HCT116 (cell line): ENCODE data around the gene RPL38.

Source experiments
- ATF3 ChIP-seq: IDR thresholded peaks from 2 replicates; pipeline ENCODE4 v1.6.1; 2012
- CTCF ChIP-seq, 3 experiments: fragments of 200-600 bp in 1 of 3; sonication (generic) in 1 of 3; IDR thresholded peaks in 2 of 3; conservative IDR thresholded peaks in 1 of 3; 2 replicates each; pipeline ENCODE4 v1.5.1; 2012 to 2017; ENCODE audit warnings: low read depth in 2 of 3, low read length in 2 of 3, antibody characterized with exemption in 1 of 3, borderline replicate concordance in 1 of 3, control low read depth in 1 of 3, mild to moderate bottlenecking in 1 of 3, mixed read lengths in 1 of 3, mixed run types in 1 of 3, moderate library complexity in 1 of 3; ENCODE audit not compliant: insufficient read depth in 1 of 3
- EGR1 ChIP-seq: IDR thresholded peaks from 2 replicates; pipeline ENCODE4 v1.6.1; 2012; ENCODE audit warnings: low read depth
- ELF1 ChIP-seq: IDR thresholded peaks from 2 replicates; pipeline ENCODE4 v1.6.1; 2012; ENCODE audit warnings: low read depth, borderline replicate concordance
- EZH2 ChIP-seq: fragments of 200-600 bp; sonication (generic); IDR thresholded peaks from 2 replicates; pipeline ENCODE4 v1.6.1; 2017; ENCODE audit warnings: antibody characterized with exemption, mixed run types
- EZH2phosphoT487 ChIP-seq: fragments of 200-600 bp; IDR thresholded peaks from 2 replicates; pipeline ENCODE4 v1.6.1; 2018; ENCODE audit warnings: antibody characterized with exemption, borderline replicate concordance
- MAX ChIP-seq: IDR thresholded peaks from 2 replicates; pipeline ENCODE4 v1.6.1; 2012
- POLR2A ChIP-seq: IDR thresholded peaks from 2 replicates; pipeline ENCODE4 v1.7.0; 2011; ENCODE audit warnings: borderline replicate concordance; ENCODE audit not compliant: insufficient read depth, insufficient read length; ENCODE audit errors: extremely low read depth
- POLR2AphosphoS5 ChIP-seq: IDR thresholded peaks from 2 replicates; pipeline ENCODE4 v1.6.1; 2011; ENCODE audit warnings: mild to moderate bottlenecking, low read depth, low read length, moderate library complexity
- RAD21 ChIP-seq: IDR thresholded peaks from 2 replicates; pipeline ENCODE4 v1.6.1; 2012; ENCODE audit warnings: low read depth, mild to moderate bottlenecking
- SP1 ChIP-seq: IDR thresholded peaks from 2 replicates; pipeline ENCODE4 v1.6.1; 2012; ENCODE audit warnings: low read depth
- TCF7L2 ChIP-seq: IDR thresholded peaks from 2 replicates; pipeline ENCODE4 v1.7.0; 2011; ENCODE audit warnings: borderline replicate concordance, inconsistent platforms; ENCODE audit not compliant: insufficient read depth, insufficient read length; ENCODE audit errors: extremely low read depth

GRCh38 chr17:74210191-74211140 lies 7.0 kb downstream of the RPL38 start:
- peak; percentile 83 to 100 (median 100) for TF ChIP-seq CTCF (IDR thresholded peaks at IDR 0.05 in 2 of 3, conservative IDR thresholded peaks at IDR 0.05 in 1 of 3; ENCODE audit: borderline replicate concordance in 1 of 3, insufficient read depth in 1 of 3, low read depth in 2 of 3, low read length in 2 of 3)
- no peak for TF ChIP-seq EZH2phosphoT487
- no peak for TF ChIP-seq POLR2A
- TF ChIP-seq SP1: no peak
- no peak; the same call in 1 of the 2 replicates for TF ChIP-seq RAD21
- TF ChIP-seq ELF1: no peak
- no peak for TF ChIP-seq EZH2
- peak; percentile 84 for TF ChIP-seq POLR2AphosphoS5
- TF ChIP-seq TCF7L2: no peak
- TF ChIP-seq ATF3: no peak
- no peak for TF ChIP-seq EGR1
- TF ChIP-seq MAX: peak; percentile 37; the same call in 1 of the 2 replicates
